Activated CD4-positive, alpha-beta T cell treated with anti-CD3 and anti-CD28 coated beads for 36 hours (primary cell): ENCODE data around the gene RYR2. TPM values are rescaled to one million over a fixed set of nuclear protein-coding genes. Genes with fewer than 3 reads are reported as not detected.

Experiments
- ATAC-seq: fragments of 200-7000 bp; cut with Tn5 transposase; one replicate; pipeline ENCODE4 v1.10.0; 2021; ENCODE audit warnings: mild to moderate bottlenecking, moderate library complexity
- CTCF ChIA-PET: fragments of 350-600 bp; sonication (Branson Sonifier 250); formaldehyde crosslinking; loops from one replicate; lab custom pipeline; 2021; ENCODE audit warnings: antibody characterized with exemption; lab: Charles Lee
- POLR2A ChIA-PET: fragments of 350-600 bp; sonication (Branson Sonifier 250); formaldehyde crosslinking; loops from one replicate; lab custom pipeline; 2021; ENCODE audit warnings: antibody characterized with exemption, inconsistent platforms; lab: Charles Lee
- DNase-seq: peaks from one replicate; pipeline ENCODE4 v3.0.0-alpha.2; 2020
- H3K27ac Mint-ChIP-seq: one replicate; pipeline ENCODE4 v1.8.0; 2021; ENCODE audit warnings: mixed read lengths
- H3K27me3 Mint-ChIP-seq: one replicate; pipeline ENCODE4 v1.8.0; 2021; ENCODE audit warnings: mixed read lengths
- H3K36me3 Mint-ChIP-seq: one replicate; pipeline ENCODE4 v1.8.0; 2021; ENCODE audit warnings: low read depth, mixed read lengths
- H3K4me1 Mint-ChIP-seq: one replicate; pipeline ENCODE4 v1.8.0; 2021; ENCODE audit warnings: mixed read lengths
- H3K4me3 Mint-ChIP-seq: one replicate; pipeline ENCODE4 v1.8.0; 2021; ENCODE audit warnings: mild to moderate bottlenecking, moderate library complexity, mixed read lengths
- H3K9me3 Mint-ChIP-seq: one replicate; pipeline ENCODE4 v1.8.0; 2021; ENCODE audit warnings: low read depth, mixed read lengths
- intact Hi-C, 2 experiments: fragments of 100-400 bp; cut with DNase I in 1 of 2; cut with micrococcal nuclease in 1 of 2; formaldehyde crosslinking; loops; one replicate each; pipeline versions ENCODE4 v1.14.2 to v1.15.1; 2022 to 2024; cut with DNase I, micrococcal nuclease
- total RNA-seq, 2 experiments: library from RNA; stranded (reverse); gene quantifications; one replicate each; pipeline ENCODE4 v1.2.3, GENCODE V29; 2021

Gene RYR2
- total RNA-seq, 2 experiments from 2014 or later, result 0.04 to 0.05 TPM

GRCh38 chr1:237384213-237384612, 342.2 kb downstream of the RYR2 start:
- Mint-ChIP-seq H3K4me3 (no peak overlapping the region), H3K27ac (no peak overlapping the region), H3K4me1 (no peaks in the 10 kb centered on the region), H3K27me3 (peaks cover 2% of the 10 kb centered on the region), H3K9me3 (no peaks in the 10 kb centered on the region), H3K36me3 (no peaks in the 10 kb centered on the region)
- intact Hi-C loops, result loop anchor here (10.0 kb wide), 3 partner anchors 339 to 1279 kb away; partner anchors contain the start of gene RYR2 (in 1 of the 2)
- ChIA-PET CTCF (no interaction called here), POLR2A (interaction anchor here (0.6 kb wide), 1 partner anchor 169 kb away, joined by 3 read pairs; no protein-coding TSS in a partner anchor)
- DNase-seq (no peak), ATAC-seq (no peak)

- no peaks in the 10 kb centered on the region for H3K4me1 Mint-ChIP-seq
- DNase-seq (no peak), ATAC-seq (no peak)
- peaks cover 2% of the 10 kb centered on the region for H3K27me3 Mint-ChIP-seq
- CTCF ChIA-PET, result interaction anchor here (0.6 to 2.6 kb wide), 18 partner anchors 16 to 787 kb away, joined by 3 to 11 read pairs (median 3); no protein-coding TSS in a partner anchor
- H3K36me3 Mint-ChIP-seq, result no peaks in the 10 kb centered on the region
- H3K9me3 Mint-ChIP-seq, result no peaks in the 10 kb centered on the region
- intact Hi-C loops, result loop anchor here (1.0 to 10.0 kb wide), 9 partner anchors 176 to 1282 kb away; partner anchors contain the start of gene RYR2 (in 2 of the 2)
- H3K27ac Mint-ChIP-seq, result no peak overlapping the region
- POLR2A ChIA-PET, result no interaction called here
- no peak overlapping the region for H3K4me3 Mint-ChIP-seq
Measured at GRCh38 chr1:237386362-237387143, 344.6 kb downstream of the RYR2 start.

GRCh38 chr1:237387144-237387505, 345.1 kb downstream of the RYR2 start:
- Mint-ChIP-seq H3K27me3 (peaks cover 2% of the 10 kb centered on the region), H3K4me3 (no peak overlapping the region), H3K36me3 (no peaks in the 10 kb centered on the region), H3K4me1 (no peaks in the 10 kb centered on the region), H3K27ac (no peak overlapping the region), H3K9me3 (no peaks in the 10 kb centered on the region)
- POLR2A ChIA-PET, result no interaction called here
- DNase-seq (no peak), ATAC-seq (no peak)
- intact Hi-C loops, result loop anchor here (2.0 to 10.0 kb wide), 8 partner anchors 175 to 1282 kb away; partner anchors contain the start of gene RYR2 (in 2 of the 2)
- CTCF ChIA-PET, result interaction anchor here (0.6 to 2.6 kb wide), 16 partner anchors 15 to 788 kb away, joined by 3 to 11 read pairs (median 4); no protein-coding TSS in a partner anchor

GRCh38 chr1:237390823-237391222, 348.8 kb downstream of the RYR2 start:
- ATAC-seq (no peak), DNase-seq (no peak)
- Mint-ChIP-seq H3K27ac (no peak overlapping the region), H3K4me3 (no peak overlapping the region), H3K27me3 (peaks cover 7% of the 10 kb centered on the region), H3K36me3 (no peaks in the 10 kb centered on the region), H3K4me1 (no peaks in the 10 kb centered on the region), H3K9me3 (no peaks in the 10 kb centered on the region)
- intact Hi-C loops, result no loop called here
- ChIA-PET CTCF (interaction anchor here (0.7 kb wide), 1 partner anchor 22 kb away, joined by 3 read pairs; no protein-coding TSS in a partner anchor), POLR2A (no interaction called here)

GRCh38 chr1:237393632-237394031, 351.6 kb downstream of the RYR2 start:
- no peak for ATAC-seq
- intact Hi-C loops, result no loop called here
- CTCF ChIA-PET, result interaction anchor here (0.6 kb wide), 1 partner anchor 626 kb away, joined by 3 read pairs; no protein-coding TSS in a partner anchor
- Mint-ChIP-seq H3K27me3 (peaks cover 8% of the 10 kb centered on the region), H3K36me3 (no peaks in the 10 kb centered on the region), H3K27ac (no peak overlapping the region), H3K9me3 (peaks cover 7% of the 10 kb centered on the region), H3K4me3 (no peak overlapping the region), H3K4me1 (no peaks in the 10 kb centered on the region)
- POLR2A ChIA-PET, result no interaction called here
- DNase-seq, result no peak

- no peak for DNase-seq
- H3K4me1 Mint-ChIP-seq, result no peaks in the 10 kb centered on the region
- peaks cover 6% of the 10 kb centered on the region for H3K27me3 Mint-ChIP-seq
- intact Hi-C loops, result no loop called here
- ChIA-PET POLR2A (no interaction called here), CTCF (interaction anchor here (0.6 kb wide), 1 partner anchor 626 kb away, joined by 3 read pairs; no protein-coding TSS in a partner anchor)
- ATAC-seq, result no peak
- H3K4me3 Mint-ChIP-seq, result no peak overlapping the region
- H3K27ac Mint-ChIP-seq, result no peak overlapping the region
- peaks cover 7% of the 10 kb centered on the region for H3K9me3 Mint-ChIP-seq
- H3K36me3 Mint-ChIP-seq, result no peaks in the 10 kb centered on the region
Measured at GRCh38 chr1:237394281-237394680, 352.3 kb downstream of the RYR2 start.

GRCh38 chr1:237396426-237396825, 354.4 kb downstream of the RYR2 start:
- Mint-ChIP-seq H3K4me3 (no peak overlapping the region), H3K9me3 (peaks cover 8% of the 10 kb centered on the region), H3K27me3 (peaks cover 6% of the 10 kb centered on the region), H3K36me3 (no peaks in the 10 kb centered on the region), H3K4me1 (no peaks in the 10 kb centered on the region), H3K27ac (no peak overlapping the region)
- POLR2A ChIA-PET, result no interaction called here
- no peak for ATAC-seq
- DNase-seq, result no peak
- CTCF ChIA-PET, result no interaction called here
- intact Hi-C loops, result no loop called here

- ChIA-PET POLR2A (no interaction called here), CTCF (no interaction called here)
- intact Hi-C loops, result no loop called here
- no peak overlapping the region for H3K27ac Mint-ChIP-seq
- DNase-seq (no peak), ATAC-seq (no peak)
- H3K4me1 Mint-ChIP-seq, result no peaks in the 10 kb centered on the region
- H3K27me3 Mint-ChIP-seq, result peaks cover 6% of the 10 kb centered on the region
- H3K36me3 Mint-ChIP-seq, result no peaks in the 10 kb centered on the region
- H3K4me3 Mint-ChIP-seq, result no peak overlapping the region
- peaks cover 19% of the 10 kb centered on the region for H3K9me3 Mint-ChIP-seq
Measured at GRCh38 chr1:237398751-237399150, 356.8 kb downstream of the RYR2 start.

- CTCF ChIA-PET, result no interaction called here
Measured at GRCh38 chr1:237405912-237406311, 363.9 kb downstream of the RYR2 start.

GRCh38 chr1:237411621-237412020, 369.6 kb downstream of the RYR2 start:
- Mint-ChIP-seq H3K27ac (no peak overlapping the region), H3K36me3 (no peaks in the 10 kb centered on the region), H3K4me3 (no peak overlapping the region), H3K4me1 (peaks cover 2% of the 10 kb centered on the region), H3K9me3 (no peaks in the 10 kb centered on the region), H3K27me3 (no peaks in the 10 kb centered on the region)
- DNase-seq, result peak; percentile 8
- ATAC-seq, result peak; percentile 58
- intact Hi-C loops, result no loop called here
- POLR2A ChIA-PET, result no interaction called here
- CTCF ChIA-PET, result no interaction called here

More at GRCh38 chr1:237405912-237406311, 363.9 kb downstream of the RYR2 start:
- no peak overlapping the region for H3K27ac Mint-ChIP-seq
- H3K36me3 Mint-ChIP-seq, result no peaks in the 10 kb centered on the region
- H3K9me3 Mint-ChIP-seq, result peaks cover 11% of the 10 kb centered on the region
- POLR2A ChIA-PET, result no interaction called here
- ATAC-seq, result no peak
- no peak for DNase-seq
- H3K4me1 Mint-ChIP-seq, result no peaks in the 10 kb centered on the region
- H3K4me3 Mint-ChIP-seq, result no peak overlapping the region
- intact Hi-C loops, result no loop called here
- H3K27me3 Mint-ChIP-seq, result no peaks in the 10 kb centered on the region

- no peaks in the 10 kb centered on the region for H3K36me3 Mint-ChIP-seq
- ChIA-PET CTCF (no interaction called here), POLR2A (no interaction called here)
- DNase-seq, result no peak
- no peak for ATAC-seq
- no peaks in the 10 kb centered on the region for H3K27me3 Mint-ChIP-seq
- H3K9me3 Mint-ChIP-seq, result no peaks in the 10 kb centered on the region
- intact Hi-C loops, result no loop called here
- no peaks in the 10 kb centered on the region for H3K4me1 Mint-ChIP-seq
- H3K27ac Mint-ChIP-seq, result no peak overlapping the region
- no peak overlapping the region for H3K4me3 Mint-ChIP-seq
Measured at GRCh38 chr1:237416924-237417655, 375.1 kb downstream of the RYR2 start.
